VCaP (cell line): Measurements from ENCODE around the gene CDK17.

Source experiments
- H3K27ac ChIP-seq: fragments of 450-650 bp; 2 replicates; pipeline ENCODE4 v1.5.1; 2017
- TF ChIP-seq, protein P1 (sequence below): fragments of 450-650 bp; conservative IDR thresholded peaks from 2 replicates; pipeline ENCODE4 v1.5.1; 2017; ENCODE audit warnings: mild to moderate bottlenecking, moderate library complexity

Gene CDK17

DNA sequence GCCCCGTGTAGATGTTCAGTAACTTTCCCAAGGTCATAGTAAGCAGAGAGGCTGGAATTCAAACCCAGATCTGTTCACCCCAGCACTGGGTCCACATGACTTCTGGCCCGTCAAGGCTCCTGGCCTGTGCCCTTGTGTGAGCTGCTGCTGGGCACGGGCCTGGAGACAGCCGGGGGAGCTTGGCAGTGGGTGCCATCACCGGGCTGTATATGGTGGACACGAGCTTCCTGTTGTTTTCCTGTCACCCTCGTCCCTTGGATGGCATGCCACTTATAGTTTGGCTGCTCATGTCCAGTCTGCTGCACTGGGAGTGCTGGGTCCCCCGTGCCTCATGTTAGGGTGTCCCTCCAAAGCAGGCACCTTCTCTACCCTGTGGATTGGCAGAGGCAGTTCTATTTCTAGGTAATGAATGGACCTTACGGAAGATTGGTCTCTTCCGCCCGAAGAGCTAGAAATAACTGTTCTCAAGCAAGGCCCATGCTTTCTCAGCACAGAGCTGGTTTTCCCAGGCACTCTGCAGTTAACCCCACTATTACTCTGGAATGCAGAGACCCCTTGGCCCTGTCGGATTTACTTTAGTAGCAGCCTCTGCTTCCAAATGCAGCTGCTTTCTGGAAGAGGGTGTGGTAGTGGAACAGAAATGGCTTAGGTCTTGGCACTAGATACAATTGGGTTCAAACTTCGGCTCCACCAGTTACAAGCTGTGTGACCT, 161.7 kb downstream of the CDK17 start:
- H3K27ac ChIP-seq, result no peak overlapping the region
- TF ChIP-seq, protein P1, sequence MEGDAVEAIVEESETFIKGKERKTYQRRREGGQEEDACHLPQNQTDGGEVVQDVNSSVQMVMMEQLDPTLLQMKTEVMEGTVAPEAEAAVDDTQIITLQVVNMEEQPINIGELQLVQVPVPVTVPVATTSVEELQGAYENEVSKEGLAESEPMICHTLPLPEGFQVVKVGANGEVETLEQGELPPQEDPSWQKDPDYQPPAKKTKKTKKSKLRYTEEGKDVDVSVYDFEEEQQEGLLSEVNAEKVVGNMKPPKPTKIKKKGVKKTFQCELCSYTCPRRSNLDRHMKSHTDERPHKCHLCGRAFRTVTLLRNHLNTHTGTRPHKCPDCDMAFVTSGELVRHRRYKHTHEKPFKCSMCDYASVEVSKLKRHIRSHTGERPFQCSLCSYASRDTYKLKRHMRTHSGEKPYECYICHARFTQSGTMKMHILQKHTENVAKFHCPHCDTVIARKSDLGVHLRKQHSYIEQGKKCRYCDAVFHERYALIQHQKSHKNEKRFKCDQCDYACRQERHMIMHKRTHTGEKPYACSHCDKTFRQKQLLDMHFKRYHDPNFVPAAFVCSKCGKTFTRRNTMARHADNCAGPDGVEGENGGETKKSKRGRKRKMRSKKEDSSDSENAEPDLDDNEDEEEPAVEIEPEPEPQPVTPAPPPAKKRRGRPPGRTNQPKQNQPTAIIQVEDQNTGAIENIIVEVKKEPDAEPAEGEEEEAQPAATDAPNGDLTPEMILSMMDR, result no peak

DNA sequence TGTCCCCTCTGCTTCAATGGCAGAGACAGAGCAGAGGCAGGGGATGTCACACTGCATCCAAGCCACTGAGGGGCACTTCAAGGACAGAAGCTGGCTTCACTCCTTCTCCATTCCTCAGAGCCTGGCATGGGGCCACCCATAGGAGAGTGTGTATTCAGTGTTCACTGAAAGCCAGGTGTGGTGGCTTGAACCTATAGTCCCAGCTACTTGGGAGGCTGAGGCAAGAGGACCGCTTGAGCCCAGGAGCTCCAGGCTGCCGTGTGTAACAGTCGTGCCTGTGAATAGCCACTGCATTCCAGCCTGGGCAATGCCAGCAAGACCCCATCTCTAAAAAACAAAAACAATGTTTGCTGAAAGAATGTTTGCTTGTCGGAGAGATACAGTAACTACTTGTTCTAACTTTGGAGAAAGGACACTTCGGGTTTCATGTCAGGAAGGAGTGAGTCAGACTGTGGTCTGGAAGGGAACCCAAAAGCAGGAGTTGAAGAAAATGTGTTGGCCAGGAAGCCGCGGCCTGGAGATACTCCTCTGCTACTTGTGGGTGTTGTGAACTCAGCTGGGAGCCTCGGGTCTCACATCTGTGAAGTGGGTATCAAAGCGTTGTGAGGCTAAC, 162.7 kb downstream of the CDK17 start:
- no peak overlapping the region for H3K27ac ChIP-seq
- TF ChIP-seq, protein P1, result no peak

DNA sequence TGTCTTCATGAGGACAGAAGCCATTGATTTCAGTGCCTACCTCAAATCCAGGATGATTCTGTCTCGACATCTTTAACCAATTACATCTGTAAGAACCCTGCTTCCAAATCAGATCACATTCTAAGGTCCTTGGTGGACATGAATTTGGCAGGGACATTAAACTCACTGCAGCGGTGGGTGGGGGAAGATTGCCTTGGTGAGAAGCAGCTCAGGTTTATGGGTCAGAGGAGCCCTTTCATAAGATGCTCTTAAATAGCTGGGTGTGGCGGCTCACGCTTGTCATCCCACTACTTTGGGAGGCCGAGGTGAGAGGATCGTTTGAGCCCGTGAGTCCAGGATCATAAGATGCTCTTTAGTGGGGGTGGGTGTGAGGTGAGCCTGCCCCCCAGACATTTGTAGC, 163.2 kb downstream of the CDK17 start:
- no peak overlapping the region for H3K27ac ChIP-seq
- TF ChIP-seq, protein P1, result no peak

DNA sequence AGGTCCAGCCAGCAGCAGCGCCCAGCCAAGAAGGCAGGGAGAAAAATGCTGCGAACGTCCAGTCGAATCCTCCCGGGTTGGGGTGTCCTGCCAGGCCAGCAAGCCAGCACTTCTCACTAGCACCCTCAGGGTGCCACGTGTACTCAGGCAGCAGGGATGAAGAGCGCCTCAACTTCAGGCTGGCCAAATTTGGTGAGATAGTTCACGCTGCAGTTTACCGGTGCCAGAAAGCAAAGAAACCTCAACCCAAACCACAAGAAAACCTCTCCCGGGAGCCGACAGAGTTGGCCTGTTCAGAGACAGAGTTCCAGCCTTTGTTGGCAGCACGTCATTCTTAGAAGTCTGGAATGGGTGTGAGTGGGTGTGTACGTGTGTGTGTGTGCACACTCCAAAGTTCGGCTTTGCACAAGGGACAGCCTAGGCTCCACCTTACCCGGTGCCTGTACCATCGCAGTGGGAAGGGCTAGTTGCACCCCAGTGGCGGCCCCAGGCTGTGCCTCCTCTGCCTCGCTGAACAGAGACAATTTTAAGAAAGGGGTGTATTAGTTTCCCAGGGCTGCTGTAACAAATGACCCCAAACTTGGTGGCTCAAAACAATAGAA, 163.9 kb downstream of the CDK17 start:
- TF ChIP-seq, protein P1, result no peak
- no peak overlapping the region for H3K27ac ChIP-seq

DNA sequence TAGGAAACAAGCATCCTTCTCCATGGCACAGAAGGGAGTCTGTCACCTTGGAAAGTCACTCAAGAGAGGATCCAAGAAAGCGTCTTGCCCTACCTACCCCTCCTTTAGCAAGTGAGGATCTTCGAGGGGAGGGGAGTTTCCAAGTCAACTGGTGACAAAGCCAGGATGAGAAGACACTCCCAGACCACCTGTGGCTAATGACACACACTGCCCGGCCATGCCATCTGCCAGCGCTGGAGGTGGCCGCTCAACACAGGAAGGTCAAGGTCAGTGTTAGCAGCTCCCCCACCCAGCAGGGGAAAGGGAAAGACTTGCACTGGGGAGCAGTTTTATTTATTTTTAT, 164.8 kb downstream of the CDK17 start:
- H3K27ac ChIP-seq, result no peak overlapping the region
- TF ChIP-seq, protein P1, result no peak

DNA sequence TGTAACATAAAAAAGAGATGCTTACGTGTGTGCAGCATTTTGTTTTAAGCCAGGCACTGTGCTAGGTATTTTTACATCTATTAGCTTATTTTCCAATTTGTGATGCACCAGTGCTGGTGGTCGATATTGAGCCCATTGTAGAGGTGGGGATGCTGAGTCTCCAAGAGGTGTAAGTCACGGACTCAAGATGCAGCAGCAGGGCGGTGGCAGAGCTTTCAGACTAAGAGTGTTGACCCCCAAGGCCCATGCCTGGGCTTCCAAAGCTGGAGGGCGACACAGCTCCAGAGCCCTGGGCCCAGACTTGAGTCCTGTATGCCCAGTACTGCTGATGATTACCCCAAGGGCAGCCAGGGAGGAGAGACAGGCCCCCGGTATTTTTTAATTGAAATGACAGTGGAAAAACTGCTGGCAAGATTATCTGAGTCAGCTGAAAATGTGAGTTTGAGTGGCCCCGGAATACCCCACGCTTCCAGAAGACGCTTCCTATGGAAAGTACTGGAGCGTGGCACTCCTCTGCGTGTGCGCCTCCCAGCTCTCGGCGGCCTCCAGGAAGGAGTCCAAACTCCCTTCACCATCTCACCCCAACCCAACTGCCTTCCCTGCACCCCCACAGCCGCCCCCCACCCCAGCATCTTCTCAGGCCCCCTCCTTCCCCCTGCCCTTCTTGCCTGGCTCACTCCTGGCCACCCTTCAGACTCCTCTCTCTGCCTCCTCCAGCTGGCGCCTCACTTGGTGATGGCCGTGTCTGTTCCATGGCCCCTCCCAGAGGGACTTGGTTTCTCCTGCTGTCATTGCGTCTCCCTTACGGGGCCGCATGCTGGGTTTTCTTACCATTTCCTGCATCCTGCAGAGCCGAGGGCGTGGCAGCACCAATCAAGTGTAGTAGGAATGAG, 165.4 kb downstream of the CDK17 start:
- TF ChIP-seq, protein P1, result no peak
- H3K27ac ChIP-seq, result no peak overlapping the region

DNA sequence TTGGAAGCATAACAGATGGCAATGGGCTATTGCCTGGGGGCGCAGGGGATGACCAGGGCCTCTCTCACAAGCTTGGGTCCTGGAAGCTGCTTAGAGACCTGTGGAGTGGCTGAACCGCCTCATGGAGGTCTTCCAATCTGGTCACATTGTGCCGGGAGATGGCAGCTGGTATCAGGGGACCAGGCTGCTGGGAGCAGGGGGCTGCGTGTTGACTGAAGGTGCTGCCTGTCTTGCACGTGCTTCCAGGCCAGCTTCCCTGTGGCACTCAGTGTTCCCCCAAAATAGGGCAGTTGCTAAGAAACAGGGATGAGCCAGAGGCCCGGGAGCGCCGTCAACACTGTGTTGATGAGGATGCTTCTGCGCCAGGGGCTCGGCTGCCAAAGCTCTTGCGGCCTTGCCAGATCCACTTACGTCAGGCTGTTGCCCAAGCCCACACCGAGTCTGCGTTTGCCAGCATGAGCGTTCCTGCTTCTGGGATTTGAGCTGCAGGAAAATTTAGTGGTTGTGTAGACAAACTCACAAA, 166.2 kb downstream of the CDK17 start:
- TF ChIP-seq, protein P1, result no peak
- H3K27ac ChIP-seq, result no peak overlapping the region
